DMS79 treated with DMSO at 0.1 percent for 48 hours (cell line): ENCODE data around the gene SLC31A1.

Source experiments
- DNase-seq: peaks from one replicate; lab custom pipeline; 2025; lab: John Stamatoyannopoulos, UW

Gene SLC31A1

GRCh38 chr9:113307396-113307975, 86.1 kb downstream of the SLC31A1 start:
- no peak for DNase-seq

- peak; percentile 53 for DNase-seq
These were observed 88.0 kb downstream of the SLC31A1 start for GRCh38 chr9:113309204-113309813.

GRCh38 chr9:113310538-113310937, 89.2 kb downstream of the SLC31A1 start:
- no peak for DNase-seq

GRCh38 chr9:113311961-113312360, 90.6 kb downstream of the SLC31A1 start:
- DNase-seq: no peak

GRCh38 chr9:113313261-113313660, 91.9 kb downstream of the SLC31A1 start:
- no peak for DNase-seq
